Lung (tissue), 12 donors: ENCODE data around the gene PRKN. TPM values are rescaled to one million over a fixed set of nuclear protein-coding genes. Genes with fewer than 3 reads are reported as not detected.

ENCODE experiments used
- ATAC-seq: fragments of 200-7000 bp; cut with Tn5 transposase; one replicate; pipeline ENCODE4 v1.9.1; 2020; ENCODE audit warnings: moderate number of reproducible peaks; ENCODE audit not compliant: insufficient read depth, low FRiP score
- DNase-seq, 3 donors: peaks; one replicate each; pipeline ENCODE4 v3.0.0-alpha.2; 2013 to 2017
- H3K27ac ChIP-seq, 2 donors: one replicate each; pipeline ENCODE4 v1.5.1; 2013; ENCODE audit warnings: mild to moderate bottlenecking in 2 of 2, moderate library complexity in 2 of 2, control low read depth in 1 of 2, inconsistent platforms in 1 of 2, low read depth in 1 of 2, low read length in 1 of 2
- H3K27me3 ChIP-seq, 3 donors: one replicate each; pipeline ENCODE4 v1.5.1; 2013; ENCODE audit warnings: low read length in 2 of 3; ENCODE audit not compliant: control insufficient read depth in 3 of 3, insufficient read depth in 3 of 3
- H3K36me3 ChIP-seq, 4 donors: one replicate each; pipeline ENCODE4 v1.5.1; 2013; ENCODE audit warnings: low read length in 4 of 4, mild to moderate bottlenecking in 1 of 4, moderate library complexity in 1 of 4; ENCODE audit not compliant: control insufficient read depth in 4 of 4, insufficient read depth in 4 of 4
- H3K4me1 ChIP-seq, 5 donors: one replicate each; pipeline ENCODE4 v1.5.1; 2013; ENCODE audit warnings: low read length in 5 of 5, mild to moderate bottlenecking in 2 of 5, moderate library complexity in 1 of 5; ENCODE audit not compliant: control insufficient read depth in 5 of 5, insufficient read depth in 5 of 5
- H3K4me3 ChIP-seq: one replicate; pipeline ENCODE4 v1.5.1; 2013; ENCODE audit warnings: mild to moderate bottlenecking, control low read depth, moderate library complexity
- H3K9ac ChIP-seq, 2 donors: one replicate each; pipeline ENCODE4 v1.5.1; 2013; ENCODE audit warnings: low read length in 2 of 2, control low read depth in 1 of 2; ENCODE audit not compliant: insufficient read depth in 1 of 2
- H3K9me3 ChIP-seq, 4 donors: one replicate each; pipeline ENCODE4 v1.5.1; 2013; ENCODE audit warnings: low read length in 3 of 4, mild to moderate bottlenecking in 1 of 4, moderate library complexity in 1 of 4; ENCODE audit not compliant: control insufficient read depth in 4 of 4, insufficient read depth in 3 of 4
- CTCF ChIP-seq: IDR thresholded peaks from 2 replicates; pipeline ENCODE4 v1.5.1; 2012; ENCODE audit warnings: mild to moderate bottlenecking; ENCODE audit errors: control extremely low read depth, extremely low read depth
- WGBS, 2 donors: extraction: QIAGEN DNeasy Blood & Tissue Kit; methylation state at CpG; one replicate each; pipeline ENCODE4 v1.1.7; 2013; 5-methylcytosine and 5-hydroxymethylcytosine counted together
- polyA plus RNA-seq, 2 donors: library from polyadenylated mRNA; stranded (reverse); fragments of 200-250 nt; gene quantifications; one replicate each; pipeline ENCODE4 v1.2.1, GENCODE V29; 2013
- total RNA-seq, 2 donors: library from RNA; depleted of rRNA in 1 of 2; stranded (reverse); fragments of >200 nt in 1 of 2; gene quantifications; one replicate each; pipeline ENCODE4 v1.2.1, GENCODE V29; 2014 to 2021
- donor health status: control.
- donor health status: control.
- donor health status: Bipolar disorder and iron deficiency.
- donor health status: healthy.
- donor health status: DM: yes; HTN: yes; CAD: no.

Gene PRKN
- total and polyA plus RNA-seq, 4 donors: 0.27 to 11.2 (median 3.1) TPM

- Histone ChIP-seq H3K27me3 (no peaks in the 10 kb centered on the region), H3K4me3 (no peak overlapping the region), H3K36me3 (no peaks in the 10 kb centered on the region), H3K9me3 (no peaks in the 10 kb centered on the region), H3K4me1 (peaks cover 0 to 15% (median 7%) of the 10 kb centered on the region in 5 donors), H3K9ac (no peak overlapping the region), H3K27ac (no peak overlapping the region)
- peak; percentile 51 to 71 (median 61) for DNase-seq
- no peak for ATAC-seq
- WGBS, 2 donors: 27 to 53% methylated on average over 15 of the region's 15 CpGs
- no peak for TF ChIP-seq CTCF
Measured at GRCh38 chr6:161444464-161444863, 1283.1 kb downstream of the PRKN start.

GRCh38 chr6:161443848-161444247 lies 1283.7 kb downstream of the PRKN start:
- no peak for TF ChIP-seq CTCF
- no peaks in the 10 kb centered on the region for H3K27me3 ChIP-seq
- no peak overlapping the region for H3K9ac ChIP-seq
- no peak overlapping the region for H3K4me3 ChIP-seq
- WGBS, 2 donors: 59 to 73% methylated on average over 8 of the region's 8 CpGs
- ATAC-seq (no peak), DNase-seq (no peak)
- H3K36me3 ChIP-seq: no peaks in the 10 kb centered on the region
- no peaks in the 10 kb centered on the region for H3K9me3 ChIP-seq
- no peak overlapping the region for H3K27ac ChIP-seq
- H3K4me1 ChIP-seq: peaks cover 0 to 15% (median 7%) of the 10 kb centered on the region in 5 donors

- 90 to 94% methylated on average over 15 of the region's 15 CpGs for WGBS, 2 donors
- Histone ChIP-seq H3K4me1 (peaks cover 0 to 15% (median 7%) of the 10 kb centered on the region in 5 donors), H3K9ac (no peak overlapping the region), H3K9me3 (no peaks in the 10 kb centered on the region), H3K4me3 (no peak overlapping the region), H3K27me3 (no peaks in the 10 kb centered on the region), H3K36me3 (no peaks in the 10 kb centered on the region), H3K27ac (no peak overlapping the region)
- DNase-seq (no peak), ATAC-seq (no peak)
- no peak for TF ChIP-seq CTCF
Measured at GRCh38 chr6:161442420-161442819, 1285.1 kb downstream of the PRKN start.

GRCh38 chr6:161440299-161440698 lies 1287.3 kb downstream of the PRKN start:
- DNase-seq: no peak
- WGBS, 2 donors: 84 to 89% methylated on average over 4 of the region's 4 CpGs
- no peak for TF ChIP-seq CTCF
- no peaks in the 10 kb centered on the region for H3K9me3 ChIP-seq
- H3K4me1 ChIP-seq: peaks cover 0 to 15% (median 7%) of the 10 kb centered on the region in 5 donors
- H3K27ac ChIP-seq: no peak overlapping the region
- no peaks in the 10 kb centered on the region for H3K27me3 ChIP-seq
- no peak for ATAC-seq
- no peak overlapping the region for H3K9ac ChIP-seq
- no peaks in the 10 kb centered on the region for H3K36me3 ChIP-seq
- H3K4me3 ChIP-seq: no peak overlapping the region
